ENCODE measurements around the gene RUNX3. TPM values are rescaled to one million over a fixed set of nuclear protein-coding genes. Genes with fewer than 3 reads are reported as not detected.

Gene RUNX3
- total RNA-seq, 1 experiment from 2014 or later, result 0.33 TPM

- Histone ChIP-seq H2BK12ac (ENCODE audit: insufficient read length, low read depth, low read length) (no peak overlapping the region), H3K18ac (ENCODE audit: insufficient read length, low read depth, low read length) (no peak overlapping the region), H3K4ac (ENCODE audit: low read depth, low read length) (no peak overlapping the region), H3K14ac (ENCODE audit: insufficient read depth, low read length) (no peak overlapping the region), H2BK20ac (ENCODE audit: low read depth, low read length, poor library complexity, severe bottlenecking) (no peak overlapping the region), H3K23me2 (ENCODE audit: insufficient read length, low read depth, low read length, poor library complexity, severe bottlenecking) (no peaks in the 10 kb centered on the region), H4K8ac (replicated peaks; ENCODE audit: insufficient read length, low read depth, low read length) (no peak overlapping the region), H2AFZ (ENCODE audit: low read length) (no peak overlapping the region), H4K5ac (ENCODE audit: insufficient read length, low read depth, low read length) (no peak overlapping the region), H3T11ph (ENCODE audit: low read length) (no peak overlapping the region), H3K79me1 (ENCODE audit: insufficient read depth, low read depth, low read length, poor library complexity, severe bottlenecking) (no peaks in the 10 kb centered on the region), H4K91ac (ENCODE audit: insufficient read length, low read depth, low read length) (no peak overlapping the region), H3K56ac (ENCODE audit: insufficient read length, low read depth, low read length) (no peak overlapping the region), H3K4me2 (ENCODE audit: insufficient read depth, insufficient read length, low read length) (no peak overlapping the region), H3K27me3 (ENCODE audit: insufficient read depth, low read length) (no peaks in the 10 kb centered on the region), H3K79me2 (ENCODE audit: insufficient read depth, low read length) (no peaks in the 10 kb centered on the region), H2BK15ac (ENCODE audit: low read depth, low read length) (no peak overlapping the region), H2BK120ac (ENCODE audit: low read depth, low read length, poor library complexity, severe bottlenecking) (no peak overlapping the region), H2AK5ac (ENCODE audit: insufficient read length, low read length) (no peak overlapping the region), H3K9ac (ENCODE audit: extremely low read depth, insufficient read length, low read length) (no peak overlapping the region), H3K23ac (ENCODE audit: insufficient read length, low read depth, low read length) (no peak overlapping the region), H4K20me1 (ENCODE audit: control insufficient read depth, insufficient read depth, insufficient read length) (no peaks in the 10 kb centered on the region), H3K9me3 (ENCODE audit: control insufficient read depth, low read depth, low read length) (no peaks in the 10 kb centered on the region), H2BK5ac (ENCODE audit: insufficient read length, low read length) (no peak overlapping the region), H3K27ac (ENCODE audit: insufficient read length, low read depth, low read length) (no peak overlapping the region), H3K4me1 (ENCODE audit: insufficient read depth, low read length) (peaks cover 5% of the 10 kb centered on the region; the same call in 1 of the 2 replicates)
- Mint-ChIP-seq H3K27ac (no peak overlapping the region), H3K36me3 (ENCODE audit: insufficient read depth in 1 of 3, low read depth in 3 of 3) (no peaks in the 10 kb centered on the region), H3K27me3 (ENCODE audit: low read depth) (peaks cover 3% of the 10 kb centered on the region), H3K4me3 (no peak overlapping the region), H3K9me3 (no peaks in the 10 kb centered on the region), H3K4me1 (peaks cover 22 to 30% of the 10 kb centered on the region in 2 experiments)
- no peak for DNase-seq
- no peak for TF ChIP-seq CTCF (conservative IDR thresholded peaks at IDR 0.05)
- WGBS (ENCODE audit: extremely low coverage, insufficient read length, low lambda C conversion rate), result no CpG with 5 or more reads among the region's 3 CpGs
These were observed 37.5 kb upstream of the RUNX3 start for GRCh38 chr1:24967555-24967954.

Measured in H9 (cell line).